A549 (cell line): Measurements from ENCODE around the gene DOCK1. TPM values are rescaled to one million over a fixed set of nuclear protein-coding genes. Genes with fewer than 3 reads are reported as not detected.

Source experiments
- ATAC-seq, 2 experiments: fragments of 200-7000 bp in 1 of 2; fragments of >200 bp in 1 of 2; cut with Nextera tagmentation in 1 of 2; cut with Tn5 transposase in 1 of 2; 3 replicates each; pipeline versions ENCODE4 v1.8.0 to v1.9.1; 2018 to 2020; ENCODE audit warnings: mild to moderate bottlenecking in 1 of 2, moderate library complexity in 1 of 2
- CTCF ChIA-PET: fragments of 300-600 bp; sonication (Branson Sonifier 250); formaldehyde crosslinking; extraction: SDS; loops from one replicate; lab custom pipeline; 2021; ENCODE audit warnings: antibody characterized with exemption, inconsistent platforms; lab: Yijun Ruan, JAX
- POLR2A ChIA-PET: fragments of 350-600 bp; formaldehyde crosslinking; extraction: SDS; loops from one replicate; lab custom pipeline; 2021; ENCODE audit warnings: antibody characterized with exemption, inconsistent platforms; lab: Yijun Ruan, JAX
- DNase-seq, 2 experiments: peaks; one replicate each; pipeline versions ENCODE4 v3.0.0 to v3.0.0-alpha.2; 2011 to 2016; ENCODE audit warnings: low read depth in 1 of 2, low spot score in 1 of 2
- FAIRE-seq: peaks from 2 replicates; lab custom pipeline; 2011; peaks lifted over from hg19 to GRCh38; lab: Jason Lieb, UNC
- H3K27ac ChIP-seq, 2 experiments: fragments of >200 bp; sonication (Bioruptor Twin); formaldehyde crosslinking; 3 replicates each; pipeline ENCODE4 v1.5.1; 2016 to 2017
- H3K4me1 ChIP-seq: fragments of >200 bp; sonication (Bioruptor Twin); formaldehyde crosslinking; 3 replicates; pipeline ENCODE4 v1.6.1; 2016
- H3K4me2 ChIP-seq: fragments of >200 bp; sonication (Bioruptor Twin); formaldehyde crosslinking; 3 replicates; pipeline ENCODE4 v1.6.1; 2016
- H3K4me3 ChIP-seq: fragments of >200 bp; sonication (Bioruptor Twin); formaldehyde crosslinking; 3 replicates; pipeline ENCODE4 v1.5.1; 2016
- H3K9me3 ChIP-seq: fragments of >200 bp; sonication (Bioruptor Twin); formaldehyde crosslinking; 3 replicates; pipeline ENCODE4 v1.6.1; 2016
- BHLHE40 ChIP-seq: IDR thresholded peaks from 2 replicates; pipeline ENCODE4 v1.6.1; 2012; ENCODE audit warnings: low read depth, low read length, inconsistent platforms
- CEBPB ChIP-seq, 2 experiments: fragments of >200 bp in 1 of 2; sonication (Bioruptor Twin) in 1 of 2; formaldehyde crosslinking in 1 of 2; IDR thresholded peaks; 2 replicates each; pipeline ENCODE4 v1.6.1; 2012 to 2016
- CHD2 ChIP-seq: fragments of 150-350 bp; IDR thresholded peaks from 2 replicates; pipeline ENCODE4 v1.6.1; 2014; ENCODE audit warnings: low read length; ENCODE audit not compliant: partially characterized antibody
- CHD4 ChIP-seq: fragments of 200-600 bp; sonication (generic); IDR thresholded peaks from 2 replicates; pipeline ENCODE4 v1.6.1; 2016; ENCODE audit warnings: antibody characterized with exemption, mild to moderate bottlenecking, borderline replicate concordance
- ESRRA ChIP-seq: fragments of 150-350 bp; IDR thresholded peaks from 2 replicates; pipeline ENCODE4 v1.6.1; 2014; ENCODE audit warnings: mild to moderate bottlenecking, low read length, borderline replicate concordance
- FOSL2 ChIP-seq, 2 experiments: fragments of 450-650 bp in 1 of 2; fragments of >200 bp in 1 of 2; sonication (Bioruptor Twin) in 1 of 2; formaldehyde crosslinking; IDR thresholded peaks; 2 replicates each; pipeline versions ENCODE4 v1.5.0 to v1.6.1; 2016 to 2020; ENCODE audit warnings: mild to moderate bottlenecking in 1 of 2, moderate library complexity in 1 of 2
- FOXS1 ChIP-seq: fragments of 250-450 bp; sonication (Bioruptor Pico); IDR thresholded peaks from 2 replicates; pipeline ENCODE4 v1.5.0; 2020; ENCODE audit warnings: mild to moderate bottlenecking, moderate library complexity
- HOXB13 ChIP-seq: fragments of 250-450 bp; sonication (Bioruptor Pico); IDR thresholded peaks from 2 replicates; pipeline ENCODE4 v1.5.0; 2020; ENCODE audit warnings: low read depth, mild to moderate bottlenecking, moderate library complexity
- JUNB ChIP-seq: fragments of >200 bp; sonication (Bioruptor Twin); formaldehyde crosslinking; IDR thresholded peaks from 2 replicates; pipeline ENCODE4 v1.6.1; 2016
- KDM1A ChIP-seq: fragments of 200-600 bp; sonication (generic); IDR thresholded peaks from 2 replicates; pipeline ENCODE4 v1.6.1; 2016; ENCODE audit warnings: low read depth, mild to moderate bottlenecking
- KDM5A ChIP-seq: fragments of 200-600 bp; sonication (generic); IDR thresholded peaks from 2 replicates; pipeline ENCODE4 v1.6.1; 2016; ENCODE audit warnings: antibody characterized with exemption, mild to moderate bottlenecking
- MAFK ChIP-seq: fragments of 450-650 bp; IDR thresholded peaks from 2 replicates; pipeline ENCODE4 v1.6.1; 2014; ENCODE audit not compliant: partially characterized antibody
- MAZ ChIP-seq: fragments of 150-350 bp; IDR thresholded peaks from 2 replicates; pipeline ENCODE4 v1.6.1; 2014; ENCODE audit warnings: antibody characterized with exemption, low read depth, low read length, borderline replicate concordance
- NPAS2 ChIP-seq: fragments of 250-450 bp; sonication (Bioruptor Pico); IDR thresholded peaks from 2 replicates; pipeline ENCODE4 v1.8.0; 2022; ENCODE audit warnings: mild to moderate bottlenecking, moderate library complexity, borderline replicate concordance
- NR3C1 ChIP-seq: fragments of >200 bp; sonication (Bioruptor Twin); formaldehyde crosslinking; IDR thresholded peaks from 3 replicates; pipeline ENCODE4 v1.6.1; 2017
- POLR2AphosphoS2 ChIP-seq: conservative IDR thresholded peaks from 2 replicates; pipeline ENCODE4 v1.6.1; 2012; ENCODE audit warnings: low read length, improper control_type of control experiment, inconsistent platforms
- RARB ChIP-seq: fragments of 250-450 bp; sonication (Bioruptor Pico); IDR thresholded peaks from 2 replicates; pipeline ENCODE4 v1.8.0; 2021; ENCODE audit warnings: mild to moderate bottlenecking, moderate library complexity
- RNF2 ChIP-seq: fragments of 200-600 bp; sonication (generic); IDR thresholded peaks from 2 replicates; pipeline ENCODE4 v1.6.1; 2016; ENCODE audit warnings: low read depth, mild to moderate bottlenecking, antibody characterized with exemption, moderate library complexity, borderline replicate concordance
- TFCP2L1 ChIP-seq: fragments of 250-450 bp; sonication (Bioruptor Pico); IDR thresholded peaks from 2 replicates; pipeline ENCODE4 v1.5.0; 2021; ENCODE audit warnings: mild to moderate bottlenecking
- TP53 ChIP-seq: fragments of 250-450 bp; sonication (Bioruptor Pico); IDR thresholded peaks from 2 replicates; pipeline ENCODE4 v1.5.0; 2021; ENCODE audit warnings: mild to moderate bottlenecking, moderate library complexity
- ZC3H11A ChIP-seq: fragments of 450-650 bp; IDR thresholded peaks from 2 replicates; pipeline ENCODE4 v1.6.1; 2014; ENCODE audit warnings: antibody characterized with exemption, mild to moderate bottlenecking
- ZFP36 ChIP-seq: fragments of 450-650 bp; IDR thresholded peaks from 2 replicates; pipeline ENCODE4 v1.6.1; 2014; ENCODE audit warnings: borderline replicate concordance; ENCODE audit not compliant: partially characterized antibody
- WGBS: methylation state at CpG from one replicate; pipeline ENCODE4 v1.1.6; 2017; ENCODE audit errors: missing lambda C conversion rate; 5-methylcytosine and 5-hydroxymethylcytosine counted together
- polyA plus RNA-seq, 4 experiments: library from polyadenylated mRNA; depleted of rRNA in 3 of 4; stranded (reverse); fragments of >200 nt; fragmentation: RNase III in 1 of 4; extraction: RNeasy Plus Mini Kit Qiagen cat#74134 plus additional on column Dnase treatment in 1 of 4; gene quantifications; 2 replicates in 3 of 4; 3 replicates in 1 of 4; pipeline ENCODE4 v1.2.3, GENCODE V29; 2011 to 2017
- TF ChIP-seq, protein P1 (sequence below): fragments of 200-600 bp; sonication (generic); IDR thresholded peaks from 2 replicates; pipeline ENCODE4 v1.6.1; 2016; ENCODE audit warnings: antibody characterized with exemption, mild to moderate bottlenecking, moderate library complexity
- TF ChIP-seq, protein P2 (sequence below): IDR thresholded peaks from 2 replicates; pipeline ENCODE4 v1.6.1; 2012
- TF ChIP-seq, protein P3 (sequence below): IDR thresholded peaks from 2 replicates; pipeline ENCODE4 v1.6.1; 2012

The DOCK1 gene
- polyA plus RNA-seq, 2 of the 4 experiments (the other 2 are of a cell fraction) = 22.6 to 28.2 TPM

DNA sequence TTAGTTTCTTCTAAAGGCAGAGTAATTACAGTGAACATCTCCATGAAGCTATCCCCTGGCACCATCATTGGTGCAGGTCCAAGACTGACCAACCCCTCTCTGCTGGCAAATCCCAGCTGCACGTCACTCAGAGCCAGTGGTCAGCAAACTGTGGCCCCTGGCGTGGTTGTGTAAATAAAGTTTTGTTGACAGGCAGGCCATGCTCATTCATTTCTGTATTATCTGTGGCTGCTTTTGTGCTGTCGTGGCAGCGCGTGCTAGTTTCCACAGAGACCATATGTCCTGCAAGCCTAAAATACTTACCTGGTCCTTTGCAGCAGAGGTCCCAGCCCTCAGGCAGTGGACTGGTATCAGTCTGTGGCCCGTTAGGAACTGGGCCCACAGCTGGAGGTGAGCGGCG lies 526.3 kb downstream of the DOCK1 start:
- FAIRE-seq (no peak), DNase-seq (no peak), ATAC-seq (no peak)
- CTCF ChIA-PET = no interaction called here
- Histone ChIP-seq H3K9me3 (no peaks in the 10 kb centered on the region), H3K4me3 (no peak overlapping the region), H3K4me2 (no peak overlapping the region), H3K27ac (no peak overlapping the region), H3K4me1 (no peaks in the 10 kb centered on the region)
- no peak for TF ChIP-seq CHD2
- TF ChIP-seq KDM1A = no peak
- TF ChIP-seq CEBPB (IDR thresholded peaks at IDR 0.05) = no peak
- no peak for TF ChIP-seq MAZ
- no peak for TF ChIP-seq KDM5A
- TF ChIP-seq FOSL2 (IDR thresholded peaks at IDR 0.05) = no peak
- no peak for TF ChIP-seq FOSL2 (CRISPR knock-in tag; IDR thresholded peaks at IDR 0.05)
- TF ChIP-seq BHLHE40 = no peak
- TF ChIP-seq, protein P1, sequence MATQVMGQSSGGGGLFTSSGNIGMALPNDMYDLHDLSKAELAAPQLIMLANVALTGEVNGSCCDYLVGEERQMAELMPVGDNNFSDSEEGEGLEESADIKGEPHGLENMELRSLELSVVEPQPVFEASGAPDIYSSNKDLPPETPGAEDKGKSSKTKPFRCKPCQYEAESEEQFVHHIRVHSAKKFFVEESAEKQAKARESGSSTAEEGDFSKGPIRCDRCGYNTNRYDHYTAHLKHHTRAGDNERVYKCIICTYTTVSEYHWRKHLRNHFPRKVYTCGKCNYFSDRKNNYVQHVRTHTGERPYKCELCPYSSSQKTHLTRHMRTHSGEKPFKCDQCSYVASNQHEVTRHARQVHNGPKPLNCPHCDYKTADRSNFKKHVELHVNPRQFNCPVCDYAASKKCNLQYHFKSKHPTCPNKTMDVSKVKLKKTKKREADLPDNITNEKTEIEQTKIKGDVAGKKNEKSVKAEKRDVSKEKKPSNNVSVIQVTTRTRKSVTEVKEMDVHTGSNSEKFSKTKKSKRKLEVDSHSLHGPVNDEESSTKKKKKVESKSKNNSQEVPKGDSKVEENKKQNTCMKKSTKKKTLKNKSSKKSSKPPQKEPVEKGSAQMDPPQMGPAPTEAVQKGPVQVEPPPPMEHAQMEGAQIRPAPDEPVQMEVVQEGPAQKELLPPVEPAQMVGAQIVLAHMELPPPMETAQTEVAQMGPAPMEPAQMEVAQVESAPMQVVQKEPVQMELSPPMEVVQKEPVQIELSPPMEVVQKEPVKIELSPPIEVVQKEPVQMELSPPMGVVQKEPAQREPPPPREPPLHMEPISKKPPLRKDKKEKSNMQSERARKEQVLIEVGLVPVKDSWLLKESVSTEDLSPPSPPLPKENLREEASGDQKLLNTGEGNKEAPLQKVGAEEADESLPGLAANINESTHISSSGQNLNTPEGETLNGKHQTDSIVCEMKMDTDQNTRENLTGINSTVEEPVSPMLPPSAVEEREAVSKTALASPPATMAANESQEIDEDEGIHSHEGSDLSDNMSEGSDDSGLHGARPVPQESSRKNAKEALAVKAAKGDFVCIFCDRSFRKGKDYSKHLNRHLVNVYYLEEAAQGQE = no peak
- no peak for TF ChIP-seq RARB (CRISPR knock-in tag)
- TF ChIP-seq FOXS1 (CRISPR knock-in tag) = no peak
- no peak for TF ChIP-seq MAFK
- no peak for TF ChIP-seq ESRRA
- no peak for TF ChIP-seq TFCP2L1 (CRISPR knock-in tag)
- no peak for TF ChIP-seq ZFP36
- TF ChIP-seq ZC3H11A = no peak
- no peak for TF ChIP-seq JUNB
- TF ChIP-seq POLR2AphosphoS2 = no peak
- no peak for TF ChIP-seq CHD4
- TF ChIP-seq RNF2 = no peak
- POLR2A ChIA-PET = no interaction called here
- 95% methylated on average over 8 of the region's 8 CpGs for WGBS

DNA sequence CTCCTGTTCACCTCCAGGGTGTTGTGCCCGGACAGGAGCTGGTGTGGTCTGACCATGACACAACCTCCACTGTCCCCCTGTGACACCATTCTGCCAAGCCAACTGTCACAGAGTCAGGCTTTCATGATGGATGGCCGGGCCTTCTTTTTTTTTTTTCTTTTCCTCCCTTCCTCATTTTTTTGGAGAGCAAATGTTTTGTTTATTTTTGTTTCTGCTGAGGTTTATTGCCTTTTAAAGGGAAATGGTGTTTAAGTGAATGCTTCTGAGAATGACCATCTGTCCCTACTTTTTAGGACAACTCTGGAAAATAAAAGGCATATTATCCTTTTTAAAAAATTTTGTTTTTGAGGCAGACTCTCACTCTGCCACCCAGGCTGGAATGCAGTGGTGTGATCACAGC lies 528.8 kb downstream of the DOCK1 start:
- ChIA-PET POLR2A (no interaction called here), CTCF (no interaction called here)
- ATAC-seq = no peak
- no peaks in the 10 kb centered on the region for H3K9me3 ChIP-seq
- TF ChIP-seq NPAS2 (CRISPR knock-in tag) (no peak), FOXS1 (CRISPR knock-in tag) (no peak)
- H3K4me1 ChIP-seq = no peaks in the 10 kb centered on the region
- no peak overlapping the region for H3K4me2 ChIP-seq
- H3K4me3 ChIP-seq = no peak overlapping the region
- no peak for DNase-seq
- no peak for FAIRE-seq
- H3K27ac ChIP-seq = no peak overlapping the region
- WGBS = 85% methylated on average over 2 of the region's 2 CpGs

DNA sequence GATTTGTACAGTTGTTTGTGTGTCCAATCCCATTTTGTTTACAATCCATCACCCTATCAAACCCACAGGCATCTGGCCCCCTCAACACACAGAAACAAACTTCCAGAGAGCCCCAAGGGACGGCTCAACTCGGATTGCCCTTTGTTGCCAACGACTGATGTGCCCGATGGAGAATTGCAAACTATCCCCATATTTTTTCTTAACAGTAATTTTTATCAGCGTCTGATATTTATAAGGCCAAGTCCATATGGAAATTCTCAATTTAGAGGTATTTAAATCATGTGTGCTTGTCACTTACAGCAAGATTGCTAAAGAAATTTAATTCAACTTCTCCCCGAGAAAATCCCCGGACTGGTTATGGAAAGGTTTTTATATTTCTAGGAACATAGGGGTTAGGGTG lies 530.0 kb downstream of the DOCK1 start:
- no peaks in the 10 kb centered on the region for H3K9me3 ChIP-seq
- POLR2A ChIA-PET = no interaction called here
- H3K4me3 ChIP-seq = no peak overlapping the region
- CTCF ChIA-PET = interaction anchor here (0.7 kb wide), 1 partner anchor 9 kb away, joined by 3 read pairs; no protein-coding TSS in a partner anchor
- FAIRE-seq (no peak), ATAC-seq (no peak)
- WGBS = 88% methylated on average over 7 of the region's 7 CpGs
- TF ChIP-seq HOXB13 (no peak), NR3C1 (no peak), TFCP2L1 (CRISPR knock-in tag) (no peak), TP53 (no peak), MAFK (no peak)
- TF ChIP-seq, protein P2, sequence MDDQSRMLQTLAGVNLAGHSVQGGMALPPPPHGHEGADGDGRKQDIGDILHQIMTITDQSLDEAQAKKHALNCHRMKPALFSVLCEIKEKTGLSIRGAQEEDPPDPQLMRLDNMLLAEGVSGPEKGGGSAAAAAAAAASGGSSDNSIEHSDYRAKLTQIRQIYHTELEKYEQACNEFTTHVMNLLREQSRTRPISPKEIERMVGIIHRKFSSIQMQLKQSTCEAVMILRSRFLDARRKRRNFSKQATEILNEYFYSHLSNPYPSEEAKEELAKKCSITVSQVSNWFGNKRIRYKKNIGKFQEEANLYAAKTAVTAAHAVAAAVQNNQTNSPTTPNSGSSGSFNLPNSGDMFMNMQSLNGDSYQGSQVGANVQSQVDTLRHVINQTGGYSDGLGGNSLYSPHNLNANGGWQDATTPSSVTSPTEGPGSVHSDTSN = no peak
- TF ChIP-seq, protein P3, sequence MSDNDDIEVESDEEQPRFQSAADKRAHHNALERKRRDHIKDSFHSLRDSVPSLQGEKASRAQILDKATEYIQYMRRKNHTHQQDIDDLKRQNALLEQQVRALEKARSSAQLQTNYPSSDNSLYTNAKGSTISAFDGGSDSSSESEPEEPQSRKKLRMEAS = no peak
- TF ChIP-seq, all 56 proteins: peak for 0
- no peak overlapping the region for H3K27ac ChIP-seq
- DNase-seq = no peak
- no peaks in the 10 kb centered on the region for H3K4me1 ChIP-seq
- H3K4me2 ChIP-seq = no peak overlapping the region
